Measurements from ENCODE around the gene NOX3. TPM values are rescaled to one million over a fixed set of nuclear protein-coding genes. Genes with fewer than 3 reads are reported as not detected.

The NOX3 gene
- total and polyA plus RNA-seq, 2 of the 8 experiments (the other 6 are each of a cell fraction or from before 2014, with no cell fraction given): not detected

DNA sequence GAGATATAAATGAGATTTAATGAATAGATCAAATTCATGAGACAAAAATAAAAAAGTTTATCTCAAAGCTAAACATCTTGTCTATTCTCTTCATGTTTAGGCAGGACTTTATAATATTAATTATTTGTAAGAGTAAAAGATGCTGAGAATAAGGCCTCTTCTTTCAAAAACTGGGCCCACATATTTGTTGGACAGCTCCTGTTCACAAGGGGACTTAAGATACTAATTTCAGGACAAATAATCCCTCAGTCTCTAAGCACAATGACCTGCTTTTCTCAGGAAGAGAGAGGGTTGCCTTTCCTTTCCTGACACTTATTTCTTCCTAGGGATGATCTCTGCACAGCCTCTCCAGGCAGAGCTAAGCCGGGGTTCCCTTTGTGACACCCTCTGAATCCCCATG lies 43.3 kb downstream of the NOX3 start:
- H2BK15ac ChIP-seq (ENCODE audit: low read length): no peak overlapping the region
- ChIA-PET POLR2A (ENCODE audit: partially characterized antibody) (no interaction called here), CTCF (ENCODE audit: partially characterized antibody) (interaction anchor here (1.2 to 7.5 kb wide), 4 partner anchors 8 to 84 kb away, joined by 3 to 64 read pairs (median 4); no protein-coding TSS in a partner anchor)
- FAIRE-seq (no peak), DNase-seq (ENCODE audit: low read depth in 1 of 2, low spot score in 2 of 2) (no peak)
- H3K9me3 ChIP-seq (ENCODE audit: insufficient read depth in 2 of 2, low read depth in 1 of 2, low read length in 1 of 2): no peaks in the 10 kb centered on the region
- H4K20me1 ChIP-seq (replicated peaks in 1 of 2; ENCODE audit: control insufficient read depth in 1 of 2, insufficient read depth in 2 of 2, low read length in 2 of 2): no peaks in the 10 kb centered on the region
- H3K4me1 ChIP-seq (replicated peaks in 1 of 4; ENCODE audit: control insufficient read depth in 3 of 4, insufficient read depth in 4 of 4, low read length in 3 of 4): peaks cover 0 to 2% (median under 1%) of the 10 kb centered on the region in 4 experiments; a peak in 2 of 7 replicates
- no peak overlapping the region for H3K4me2 ChIP-seq (ENCODE audit: insufficient read depth in 1 of 2, low read depth in 2 of 2, low read length in 2 of 2)
- WGBS, 2 experiments (ENCODE audit: extremely low coverage in 1 of 2, insufficient coverage in 1 of 2, insufficient read length in 1 of 2, insufficient replicate concordance in 2 of 2, low coverage in 1 of 2, low lambda C conversion rate in 2 of 2, missing lambda C conversion rate in 1 of 2): 86% methylated on average over 1 of the region's 1 CpG; no CpG with 5 or more reads in 1 of the 2 experiments
- H4K8ac ChIP-seq (ENCODE audit: extremely low read depth, insufficient read depth, low read length): no peak overlapping the region
- H3K23ac ChIP-seq (ENCODE audit: insufficient read length): no peak overlapping the region
- no peak overlapping the region for H2BK20ac ChIP-seq (ENCODE audit: low read length)
- H2AK5ac ChIP-seq (ENCODE audit: low read depth, low read length): no peak overlapping the region
- no peak overlapping the region for H3K14ac ChIP-seq (ENCODE audit: insufficient read length)
- H2BK5ac ChIP-seq (ENCODE audit: low read depth, low read length): no peak overlapping the region
- no peak overlapping the region for H3K9ac ChIP-seq (replicated peaks in 1 of 4; ENCODE audit: extremely low read depth in 1 of 4, low read depth in 3 of 4, low read length in 3 of 4)
- no peak overlapping the region for H3K4ac ChIP-seq (replicated peaks; ENCODE audit: insufficient read length, low read depth, low read length)
- H3K18ac ChIP-seq (ENCODE audit: extremely low read depth, low read length): no peak overlapping the region
- H3K27me3 ChIP-seq (replicated peaks in 1 of 4; ENCODE audit: control insufficient read depth in 3 of 4, extremely low read depth in 1 of 4, insufficient read depth in 3 of 4, low read length in 3 of 4): no peaks in the 10 kb centered on the region
- H2BK12ac ChIP-seq (ENCODE audit: low read depth, low read length): no peak overlapping the region
- no peak overlapping the region for H3K4me3 ChIP-seq (ENCODE audit: extremely low read depth in 1 of 4, insufficient read depth in 2 of 4, low read depth in 3 of 4, low read length in 4 of 4)
- H4K5ac ChIP-seq (ENCODE audit: insufficient read length, low read depth, low read length): no peak overlapping the region
- H2AFZ ChIP-seq (ENCODE audit: low read length): no peak overlapping the region
- no peaks in the 10 kb centered on the region for H3K79me1 ChIP-seq (ENCODE audit: low read depth, low read length)
- TF ChIP-seq SP4 (IDR thresholded peaks at IDR 0.05; ENCODE audit: low read length): no peak
- H3K27ac ChIP-seq (ENCODE audit: low read depth, low read length): no peak overlapping the region
- no peaks in the 10 kb centered on the region; the same call in 1 of the 2 replicates for H3K23me2 ChIP-seq (ENCODE audit: low read depth, low read length)
- no peaks in the 10 kb centered on the region for H3K79me2 ChIP-seq (ENCODE audit: control insufficient read depth in 1 of 2, insufficient read depth in 2 of 2, low read length in 2 of 2)
- no peak overlapping the region for H3K56ac ChIP-seq (replicated peaks; ENCODE audit: insufficient read length, low read depth, low read length)
- no peaks in the 10 kb centered on the region for H3K36me3 ChIP-seq (ENCODE audit: control insufficient read depth in 2 of 4, insufficient read depth in 4 of 4, low read length in 3 of 4)
- no peak overlapping the region for H2BK120ac ChIP-seq (replicated peaks; ENCODE audit: low read depth, low read length)
- no peak overlapping the region for H4K91ac ChIP-seq (replicated peaks; ENCODE audit: insufficient read length, low read length)
